GM12878 (cell line): ENCODE results near the gene POU2F3. TPM values are rescaled to one million over a fixed set of nuclear protein-coding genes. Genes with fewer than 3 reads are reported as not detected.

Experiments
- ATAC-seq: fragments of 200-7000 bp; cut with Tn5 transposase; 3 replicates; pipeline ENCODE4 v1.9.1; 2020; ENCODE audit warnings: mild to moderate bottlenecking, moderate library complexity
- BruUV-seq: library from RNA; stranded (reverse); fragments of 400-500 nt; replicated peaks from 2 replicates; lab custom pipeline; 2021; lab: Mats Ljungman, UMichigan
- CTCF ChIA-PET: fragments of 300-600 bp; sonication (Branson Sonifier 250); formaldehyde crosslinking; extraction: SDS; loops from one replicate; lab custom pipeline; 2021; ENCODE audit warnings: inconsistent platforms; lab: Yijun Ruan, JAX
- POLR2A ChIA-PET: fragments of 350-600 bp; formaldehyde crosslinking; extraction: SDS; loops from one replicate; lab custom pipeline; 2021; ENCODE audit warnings: inconsistent platforms; lab: Charles Lee
- RAD21 ChIA-PET: fragments of 300-600 bp; sonication (Branson Sonifier 250); formaldehyde crosslinking; loops from one replicate; lab custom pipeline; 2023; ENCODE audit warnings: antibody characterized with exemption; ENCODE audit not compliant: unreplicated experiment; lab: Charles Lee
- SMC1A ChIA-PET: fragments of 300-600 bp; sonication (Branson Sonifier 250); formaldehyde crosslinking; loops from one replicate; lab custom pipeline; 2023; ENCODE audit not compliant: unreplicated experiment, uncharacterized antibody; lab: Charles Lee
- DNase-seq: peaks from one replicate; pipeline ENCODE4 v3.0.0-alpha.2; 2011; ENCODE audit warnings: low read depth, low spot score
- FAIRE-seq: peaks from 3 replicates; lab custom pipeline; 2011; peaks lifted over from hg19 to GRCh38; lab: Jason Lieb, UNC
- H2AFZ ChIP-seq: 2 replicates; pipeline ENCODE4 v1.6.0; 2011; ENCODE audit warnings: low read depth, low read length, control low read depth; ENCODE audit not compliant: control insufficient read depth
- H3K27ac ChIP-seq: 2 replicates; pipeline ENCODE4 v1.5.1; 2011; ENCODE audit warnings: control low read depth; ENCODE audit not compliant: control insufficient read depth, insufficient read depth
- H3K27me3 ChIP-seq, 2 experiments: replicated peaks in 1 of 2; 2 replicates each; pipeline versions ENCODE4 v1.6.0 to v1.6.1; 2011; ENCODE audit warnings: low read length in 1 of 2; ENCODE audit not compliant: control insufficient read depth in 2 of 2, insufficient read depth in 2 of 2
- H3K36me3 ChIP-seq, 2 experiments: 2 replicates each; pipeline ENCODE4 v1.5.1; 2011; ENCODE audit warnings: low read length in 1 of 2; ENCODE audit not compliant: control insufficient read depth in 2 of 2, insufficient read depth in 2 of 2
- H3K4me1 ChIP-seq: 2 replicates; pipeline ENCODE4 v1.6.1; 2011; ENCODE audit warnings: mild to moderate bottlenecking, low read length, moderate library complexity, mixed read lengths; ENCODE audit not compliant: control insufficient read depth, insufficient read depth
- H3K4me2 ChIP-seq: 2 replicates; pipeline ENCODE4 v1.6.0; 2011; ENCODE audit warnings: control low read depth; ENCODE audit not compliant: control insufficient read depth, insufficient read depth
- H3K4me3 ChIP-seq: fragments of 200-600 bp; sonication (generic); 2 replicates; pipeline ENCODE4 v1.5.1; 2016
- H3K79me2 ChIP-seq: 2 replicates; pipeline ENCODE4 v1.6.0; 2011; ENCODE audit warnings: low read length; ENCODE audit not compliant: control insufficient read depth, insufficient read depth
- H3K9ac ChIP-seq: 2 replicates; pipeline ENCODE4 v1.8.0; 2011; ENCODE audit warnings: low read length, control low read depth, mixed read lengths; ENCODE audit not compliant: control insufficient read depth, insufficient read depth
- H3K9me3 ChIP-seq: replicated peaks from 3 replicates; pipeline ENCODE4 v1.5.1; 2011; ENCODE audit warnings: mild to moderate bottlenecking, low read length; ENCODE audit not compliant: control insufficient read depth, insufficient read depth
- H4K20me1 ChIP-seq: 2 replicates; pipeline ENCODE4 v1.6.0; 2011; ENCODE audit not compliant: control insufficient read depth, insufficient read depth
- EGR1 ChIP-seq, 2 experiments: IDR thresholded peaks; 1 replicate in 1 of 2; 2 replicates in 1 of 2; pipeline ENCODE4 v1.6.1; 2011 to 2012; ENCODE audit warnings: low read depth in 2 of 2, low read length in 2 of 2, borderline replicate concordance in 1 of 2, mild to moderate bottlenecking in 1 of 2, moderate library complexity in 1 of 2
- FOS ChIP-seq: IDR thresholded peaks from 3 replicates; pipeline ENCODE4 v1.6.1; 2011; ENCODE audit warnings: borderline replicate concordance; ENCODE audit not compliant: insufficient read length; ENCODE audit errors: extremely low read depth
- GABPA ChIP-seq: IDR thresholded peaks from 2 replicates; pipeline ENCODE4 v1.6.1; 2014; ENCODE audit warnings: antibody characterized with exemption, low read depth, mild to moderate bottlenecking, inconsistent platforms
- HCFC1 ChIP-seq: fragments of 150-350 bp; IDR thresholded peaks from 2 replicates; pipeline ENCODE4 v1.6.1; 2014; ENCODE audit warnings: low read length
- MTA2 ChIP-seq: fragments of 450-650 bp; IDR thresholded peaks from 2 replicates; pipeline ENCODE4 v1.6.1; 2016; ENCODE audit warnings: low read depth, mild to moderate bottlenecking, moderate library complexity
- NFIC ChIP-seq: IDR thresholded peaks from 2 replicates; pipeline ENCODE4 v1.6.1; 2012; ENCODE audit warnings: low read depth, mild to moderate bottlenecking, inconsistent platforms, low read length, moderate library complexity
- NR2C1 ChIP-seq: fragments of 450-650 bp; IDR thresholded peaks from 2 replicates; pipeline ENCODE4 v1.6.1; 2017; ENCODE audit warnings: antibody characterized with exemption, mild to moderate bottlenecking, moderate library complexity
- PAX5 ChIP-seq: IDR thresholded peaks from 2 replicates; pipeline ENCODE4 v1.6.1; 2011; ENCODE audit warnings: low read depth, low read length, borderline replicate concordance
- PAX8 ChIP-seq: fragments of 450-650 bp; IDR thresholded peaks from 2 replicates; pipeline ENCODE4 v1.6.1; 2017; ENCODE audit warnings: mild to moderate bottlenecking, moderate library complexity
- RAD21 ChIP-seq: IDR thresholded peaks from 2 replicates; pipeline ENCODE4 v1.6.1; 2011; ENCODE audit warnings: mild to moderate bottlenecking, low read depth, low read length, moderate library complexity; ENCODE audit not compliant: insufficient read depth
- SIN3A ChIP-seq: IDR thresholded peaks from 2 replicates; pipeline ENCODE4 v1.6.1; 2012; ENCODE audit warnings: low read depth, low read length, improper control_type of control experiment
- WGBS: methylation state at CpG from one replicate; pipeline ENCODE4 v1.1.6; 2016; ENCODE audit warnings: low lambda C conversion rate; ENCODE audit not compliant: insufficient replicate concordance, insufficient coverage; ENCODE audit errors: missing lambda C conversion rate; 5-methylcytosine and 5-hydroxymethylcytosine counted together
- in situ Hi-C: fragments of 300-500 bp; cut with MboI; formaldehyde crosslinking; loops from 9 replicates; pipeline ENCODE4 v1.14.3; 2018; ENCODE audit warnings: mixed read lengths
- intact Hi-C: fragments of 100-400 bp; cut with micrococcal nuclease; formaldehyde crosslinking; loops from one replicate; pipeline ENCODE4 v1.14.2; 2022; ENCODE audit not compliant: unreplicated experiment
- polyA plus RNA-seq, 11 experiments: library from polyadenylated mRNA; depleted of rRNA in 4 of 11; unstranded in 6 of 11; stranded (reverse) in 5 of 11; fragments of >200 nt; fragmentation: Nextera tagmentation in 4 of 11; fragmentation: Illumina TruSeq in 1 of 11; extraction: Ambion mirVana in 4 of 11; extraction: Trizol in 1 of 11; gene quantifications; 1 replicate in 1 of 11; 2 replicates in 10 of 11; pipeline versions ENCODE4 v1.2.1 to v1.2.3, GENCODE V29; 2011 to 2016; ENCODE audit warnings: inconsistent platforms in 2 of 11, missing spikeins in 2 of 11, low read depth in 1 of 11
- total RNA-seq, 4 experiments: library from RNA; depleted of rRNA in 3 of 4; stranded (reverse); fragments of >200 nt in 3 of 4; fragmentation: Illumina TruSeq in 1 of 4; extraction: Trizol in 1 of 4; gene quantifications; 2 replicates each; pipeline versions ENCODE4 v1.2.1 to v1.2.3, GENCODE V29; 2013 to 2021
- TF ChIP-seq, protein P1 (sequence below): IDR thresholded peaks from 2 replicates; pipeline ENCODE4 v1.6.1; 2011; ENCODE audit warnings: borderline replicate concordance, low read depth, mild to moderate bottlenecking, moderate library complexity, mixed read lengths, low read length; ENCODE audit not compliant: insufficient read depth; ENCODE audit errors: extremely low read length
- TF ChIP-seq, protein P2 (sequence below): IDR thresholded peaks from 2 replicates; pipeline ENCODE4 v1.6.1; 2012; ENCODE audit warnings: low read depth, low read length, improper control_type of control experiment
- TF ChIP-seq, protein P3 (sequence below): fragments of 450-650 bp; IDR thresholded peaks from 2 replicates; pipeline ENCODE4 v1.6.1; 2014; ENCODE audit warnings: mild to moderate bottlenecking
- TF ChIP-seq, protein P4 (sequence below): fragments of 450-650 bp; IDR thresholded peaks from 2 replicates; pipeline ENCODE4 v1.6.1; 2018; ENCODE audit warnings: mild to moderate bottlenecking, low read depth, moderate library complexity; ENCODE audit not compliant: partially characterized antibody

Gene POU2F3
- total and polyA plus RNA-seq, 10 of the 15 experiments (the other 5 are each of a cell fraction or from before 2014, with no cell fraction given), result 0.09 to 4.4 (median 0.33) TPM

DNA sequence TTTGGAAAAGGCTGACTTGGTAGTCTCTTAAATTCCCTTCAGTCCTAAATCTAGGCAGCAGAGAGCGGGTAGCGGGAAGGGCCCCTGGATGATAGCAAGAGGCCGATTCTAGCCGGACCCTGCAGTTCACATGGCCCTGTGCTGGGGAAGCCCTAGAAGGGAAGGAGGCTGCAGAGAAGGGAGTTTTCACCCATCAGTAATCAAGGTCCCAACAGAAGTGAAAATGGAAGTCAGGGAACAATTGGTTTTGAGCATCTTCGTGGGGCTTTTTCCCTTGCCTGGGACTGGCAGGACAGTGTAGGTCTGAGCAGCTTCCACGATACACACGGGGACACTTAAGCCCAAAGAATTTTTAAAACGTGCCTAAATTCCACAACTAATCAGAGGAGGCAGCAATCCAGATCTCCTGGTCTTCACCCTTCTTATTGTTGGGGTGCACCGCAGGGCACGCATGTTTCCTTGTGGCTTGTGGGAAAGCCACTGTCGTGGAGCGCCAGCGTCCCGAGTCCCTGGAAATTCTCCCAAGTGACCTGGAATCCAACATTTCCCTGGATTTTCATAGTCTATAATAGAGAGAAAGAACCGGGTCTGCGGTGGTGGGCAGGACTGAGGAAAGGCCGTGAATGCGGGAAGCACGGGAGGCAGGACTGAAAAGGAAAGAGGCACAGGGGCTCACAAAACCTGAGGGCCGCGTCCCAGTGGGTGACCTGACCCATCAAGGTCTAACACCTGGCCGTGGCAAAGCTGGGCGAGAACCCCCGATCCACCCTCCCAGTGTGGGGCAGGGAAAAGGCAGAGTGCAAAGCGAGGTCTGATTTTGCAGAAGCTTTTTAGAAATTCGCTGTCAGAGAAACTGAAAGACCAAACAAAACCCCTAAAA is 30.0 kb upstream of the POU2F3 start:
- Histone ChIP-seq H3K4me3 (peak overlapping the region; percentile 70), H3K36me3 (no peaks in the 10 kb centered on the region), H3K79me2 (no peaks in the 10 kb centered on the region), H3K9ac (peak overlapping the region; percentile 38), H3K27ac (no peak overlapping the region), H3K4me2 (peak overlapping the region; percentile 84), H3K4me1 (peaks cover 11% of the 10 kb centered on the region), H3K27me3 (peaks cover 0 to 1% of the 10 kb centered on the region in 2 experiments; a peak in 2 of 4 replicates), H2AFZ (peak overlapping the region; percentile 62), H4K20me1 (no peaks in the 10 kb centered on the region), H3K9me3 (no peaks in the 10 kb centered on the region)
- FAIRE-seq (no peak), ATAC-seq (peak; percentile 7), DNase-seq (no peak)
- RAD21 ChIA-PET, result no interaction called here
- 23% methylated on average over 26 of the region's 26 CpGs for WGBS
- CTCF ChIA-PET, result interaction anchor here (1.1 kb wide), 1 partner anchor 93 kb away, joined by 4 read pairs; no protein-coding TSS in a partner anchor
- BruUV-seq, result no TSS peak
- SMC1A ChIA-PET, result no interaction called here
- intact Hi-C loops, result loop anchor here (5.0 kb wide), 1 partner anchor 33 kb away; no protein-coding TSS in a partner anchor
- in situ Hi-C loops, result no loop called here
- POLR2A ChIA-PET, result no interaction called here
- TF ChIP-seq HCFC1, result no peak
- TF ChIP-seq, protein P1, sequence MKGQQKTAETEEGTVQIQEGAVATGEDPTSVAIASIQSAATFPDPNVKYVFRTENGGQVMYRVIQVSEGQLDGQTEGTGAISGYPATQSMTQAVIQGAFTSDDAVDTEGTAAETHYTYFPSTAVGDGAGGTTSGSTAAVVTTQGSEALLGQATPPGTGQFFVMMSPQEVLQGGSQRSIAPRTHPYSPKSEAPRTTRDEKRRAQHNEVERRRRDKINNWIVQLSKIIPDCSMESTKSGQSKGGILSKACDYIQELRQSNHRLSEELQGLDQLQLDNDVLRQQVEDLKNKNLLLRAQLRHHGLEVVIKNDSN, result no peak
- no peak for TF ChIP-seq NFIC
- no peak for TF ChIP-seq EGR1 (IDR thresholded peaks at IDR 0.05; ENCODE audit: borderline replicate concordance in 1 of 2, low read depth in 2 of 2, low read length in 2 of 2)
- no peak for TF ChIP-seq PAX8
- TF ChIP-seq GABPA, result no peak
- no peak for TF ChIP-seq FOS
- no peak for TF ChIP-seq PAX5
- TF ChIP-seq RAD21, result no peak
- TF ChIP-seq, protein P2, sequence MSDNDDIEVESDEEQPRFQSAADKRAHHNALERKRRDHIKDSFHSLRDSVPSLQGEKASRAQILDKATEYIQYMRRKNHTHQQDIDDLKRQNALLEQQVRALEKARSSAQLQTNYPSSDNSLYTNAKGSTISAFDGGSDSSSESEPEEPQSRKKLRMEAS, result no peak
- no peak for TF ChIP-seq SIN3A
- TF ChIP-seq, protein P3, sequence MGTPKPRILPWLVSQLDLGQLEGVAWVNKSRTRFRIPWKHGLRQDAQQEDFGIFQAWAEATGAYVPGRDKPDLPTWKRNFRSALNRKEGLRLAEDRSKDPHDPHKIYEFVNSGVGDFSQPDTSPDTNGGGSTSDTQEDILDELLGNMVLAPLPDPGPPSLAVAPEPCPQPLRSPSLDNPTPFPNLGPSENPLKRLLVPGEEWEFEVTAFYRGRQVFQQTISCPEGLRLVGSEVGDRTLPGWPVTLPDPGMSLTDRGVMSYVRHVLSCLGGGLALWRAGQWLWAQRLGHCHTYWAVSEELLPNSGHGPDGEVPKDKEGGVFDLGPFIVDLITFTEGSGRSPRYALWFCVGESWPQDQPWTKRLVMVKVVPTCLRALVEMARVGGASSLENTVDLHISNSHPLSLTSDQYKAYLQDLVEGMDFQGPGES, result no peak
- TF ChIP-seq, protein P4, sequence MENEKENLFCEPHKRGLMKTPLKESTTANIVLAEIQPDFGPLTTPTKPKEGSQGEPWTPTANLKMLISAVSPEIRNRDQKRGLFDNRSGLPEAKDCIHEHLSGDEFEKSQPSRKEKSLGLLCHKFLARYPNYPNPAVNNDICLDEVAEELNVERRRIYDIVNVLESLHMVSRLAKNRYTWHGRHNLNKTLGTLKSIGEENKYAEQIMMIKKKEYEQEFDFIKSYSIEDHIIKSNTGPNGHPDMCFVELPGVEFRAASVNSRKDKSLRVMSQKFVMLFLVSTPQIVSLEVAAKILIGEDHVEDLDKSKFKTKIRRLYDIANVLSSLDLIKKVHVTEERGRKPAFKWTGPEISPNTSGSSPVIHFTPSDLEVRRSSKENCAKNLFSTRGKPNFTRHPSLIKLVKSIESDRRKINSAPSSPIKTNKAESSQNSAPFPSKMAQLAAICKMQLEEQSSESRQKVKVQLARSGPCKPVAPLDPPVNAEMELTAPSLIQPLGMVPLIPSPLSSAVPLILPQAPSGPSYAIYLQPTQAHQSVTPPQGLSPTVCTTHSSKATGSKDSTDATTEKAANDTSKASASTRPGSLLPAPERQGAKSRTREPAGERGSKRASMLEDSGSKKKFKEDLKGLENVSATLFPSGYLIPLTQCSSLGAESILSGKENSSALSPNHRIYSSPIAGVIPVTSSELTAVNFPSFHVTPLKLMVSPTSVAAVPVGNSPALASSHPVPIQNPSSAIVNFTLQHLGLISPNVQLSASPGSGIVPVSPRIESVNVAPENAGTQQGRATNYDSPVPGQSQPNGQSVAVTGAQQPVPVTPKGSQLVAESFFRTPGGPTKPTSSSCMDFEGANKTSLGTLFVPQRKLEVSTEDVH, result no peak
- TF ChIP-seq MTA2, result no peak
- TF ChIP-seq NR2C1, result no peak
